Prostate gland (tissue), 2 donors: Measurements from ENCODE around the gene MT1H.

Experiments used
- POLR2A ChIP-seq: fragments of 450-650 bp; IDR thresholded peaks from one replicate; pipeline ENCODE4 v1.6.1; 2016; ENCODE audit warnings: antibody characterized with exemption, mild to moderate bottlenecking
- POLR2AphosphoS5 ChIP-seq: sonication (generic); formaldehyde crosslinking; IDR thresholded peaks from one replicate; pipeline ENCODE4 v1.6.1; 2017; ENCODE audit warnings: antibody characterized with exemption
- TF ChIP-seq, protein P1 (sequence below), 4 experiments: fragments of 200-600 bp in 2 of 4; fragments of 450-650 bp in 2 of 4; sonication (generic) in 2 of 4; IDR thresholded peaks; 1 replicate in 3 of 4; 2 replicates in 1 of 4; pipeline ENCODE4 v1.5.1; 2016 to 2019; ENCODE audit warnings: antibody characterized with exemption in 4 of 4, mild to moderate bottlenecking in 2 of 4, moderate library complexity in 2 of 4

DNA sequence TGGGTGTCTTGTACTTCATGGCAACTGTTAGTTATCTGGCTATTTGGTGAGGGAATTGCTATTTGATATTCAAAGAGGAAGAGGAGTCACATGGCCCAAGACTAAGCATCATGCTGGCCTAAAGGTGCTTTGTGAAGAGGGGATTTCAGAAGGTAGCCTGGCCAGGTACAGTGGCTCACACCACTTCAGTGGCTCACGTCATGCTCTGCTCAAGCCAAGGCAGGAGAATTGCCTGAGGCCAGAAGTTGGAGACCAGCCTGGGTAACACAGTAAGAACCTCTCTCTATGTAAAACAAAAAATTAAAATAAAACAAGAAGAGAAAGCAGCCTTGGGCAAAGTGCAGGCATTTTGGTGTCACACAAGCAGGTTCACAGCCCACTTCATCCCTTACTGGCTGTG, 24.3 kb upstream of the MT1H start:
- TF ChIP-seq, protein P1, sequence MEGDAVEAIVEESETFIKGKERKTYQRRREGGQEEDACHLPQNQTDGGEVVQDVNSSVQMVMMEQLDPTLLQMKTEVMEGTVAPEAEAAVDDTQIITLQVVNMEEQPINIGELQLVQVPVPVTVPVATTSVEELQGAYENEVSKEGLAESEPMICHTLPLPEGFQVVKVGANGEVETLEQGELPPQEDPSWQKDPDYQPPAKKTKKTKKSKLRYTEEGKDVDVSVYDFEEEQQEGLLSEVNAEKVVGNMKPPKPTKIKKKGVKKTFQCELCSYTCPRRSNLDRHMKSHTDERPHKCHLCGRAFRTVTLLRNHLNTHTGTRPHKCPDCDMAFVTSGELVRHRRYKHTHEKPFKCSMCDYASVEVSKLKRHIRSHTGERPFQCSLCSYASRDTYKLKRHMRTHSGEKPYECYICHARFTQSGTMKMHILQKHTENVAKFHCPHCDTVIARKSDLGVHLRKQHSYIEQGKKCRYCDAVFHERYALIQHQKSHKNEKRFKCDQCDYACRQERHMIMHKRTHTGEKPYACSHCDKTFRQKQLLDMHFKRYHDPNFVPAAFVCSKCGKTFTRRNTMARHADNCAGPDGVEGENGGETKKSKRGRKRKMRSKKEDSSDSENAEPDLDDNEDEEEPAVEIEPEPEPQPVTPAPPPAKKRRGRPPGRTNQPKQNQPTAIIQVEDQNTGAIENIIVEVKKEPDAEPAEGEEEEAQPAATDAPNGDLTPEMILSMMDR (IDR thresholded peaks at IDR 0.05) = no peak
- TF ChIP-seq POLR2AphosphoS5 = no peak
- TF ChIP-seq POLR2A = no peak
